K562 (cell line): ENCODE measurements around the gene PFN3. TPM values are rescaled to one million over a fixed set of nuclear protein-coding genes. Genes with fewer than 3 reads are reported as not detected.

Source experiments
- CXXC5 ChIP-seq: fragments of 250-450 bp; sonication (Bioruptor Pico); IDR thresholded peaks from 2 replicates; pipeline ENCODE4 v1.8.0; 2022; ENCODE audit warnings: inconsistent platforms, mild to moderate bottlenecking, moderate library complexity
- MYNN ChIP-seq, 2 experiments: sonication (generic); formaldehyde crosslinking in 1 of 2; IDR thresholded peaks; 2 replicates each; pipeline versions ENCODE4 v1.5.0 to v1.6.1; 2016 to 2020; ENCODE audit warnings: antibody characterized with exemption in 1 of 2, missing genetic modification reagents in 1 of 2
- NKRF ChIP-seq: fragments of 450-650 bp; IDR thresholded peaks from 2 replicates; pipeline ENCODE4 v1.6.1; 2016; ENCODE audit warnings: borderline replicate concordance
- NR1H2 ChIP-seq: sonication (generic); formaldehyde crosslinking; IDR thresholded peaks from 2 replicates; pipeline ENCODE4 v1.4.0; 2020; ENCODE audit warnings: mild to moderate bottlenecking, missing genetic modification reagents
- NUFIP1 ChIP-seq: fragments of 450-650 bp; IDR thresholded peaks from 2 replicates; pipeline ENCODE4 v1.6.1; 2018; ENCODE audit not compliant: partially characterized antibody
- ZNF263 ChIP-seq: sonication (generic); formaldehyde crosslinking; IDR thresholded peaks from 2 replicates; pipeline ENCODE4 v1.8.0; 2022; ENCODE audit warnings: mild to moderate bottlenecking, missing genetic modification reagents, borderline replicate concordance
- polyA plus RNA-seq, 8 experiments: library from polyadenylated mRNA; depleted of rRNA in 4 of 8; stranded (reverse) in 5 of 8; unstranded in 3 of 8; fragments of >200 nt; fragmentation: Nextera tagmentation in 2 of 8; fragmentation: Illumina TruSeq in 1 of 8; extraction: Ambion mirVana in 2 of 8; extraction: Trizol in 1 of 8; gene quantifications; 2 replicates each; pipeline versions ENCODE4 v1.2.1 to v1.2.3, GENCODE V29; 2011 to 2014; ENCODE audit warnings: inconsistent platforms in 1 of 8, missing spikeins in 1 of 8
- total RNA-seq, 7 experiments: library from RNA; depleted of rRNA in 6 of 7; stranded (reverse); fragments of >200 nt in 6 of 7; fragmentation: Illumina TruSeq in 2 of 7; extraction: Trizol in 2 of 7; gene quantifications; 2 replicates each; pipeline versions ENCODE4 v1.2.1 to v1.2.3, GENCODE V29; 2011 to 2021; ENCODE audit warnings: low replicate concordance in 1 of 7
- TF ChIP-seq, protein P1 (sequence below): fragments of 250-450 bp; sonication (Bioruptor Pico); IDR thresholded peaks from 2 replicates; pipeline ENCODE4 v1.4.0; 2020; ENCODE audit warnings: borderline replicate concordance
- TF ChIP-seq, protein P2 (sequence below): fragments of 450-650 bp; IDR thresholded peaks from 2 replicates; pipeline ENCODE4 v1.6.1; 2014; ENCODE audit warnings: low read depth, mild to moderate bottlenecking, moderate library complexity, borderline replicate concordance

Gene PFN3
- total and polyA plus RNA-seq, 9 of the 15 experiments (the other 6 are each of a cell fraction or from before 2014, with no cell fraction given): not detected

DNA sequence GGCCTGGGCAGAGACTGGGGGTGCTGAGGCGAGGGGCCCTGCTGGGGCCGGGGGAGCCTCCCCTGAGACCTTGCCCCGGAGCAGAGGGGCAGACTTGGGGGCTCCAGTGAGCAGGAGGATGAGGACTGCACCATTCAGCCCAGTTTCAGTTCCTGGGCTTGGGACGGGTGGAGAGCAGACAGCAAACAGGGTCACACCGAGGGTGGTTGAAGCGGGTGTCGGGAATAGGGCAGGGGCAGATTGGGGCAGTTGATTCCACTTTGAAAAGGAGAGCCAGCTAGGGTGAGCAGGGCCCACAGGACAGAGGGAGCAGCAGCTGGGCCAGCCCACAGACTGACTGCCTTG lies 30.5 kb upstream of the PFN3 start (continued):
- TF ChIP-seq, protein P1, sequence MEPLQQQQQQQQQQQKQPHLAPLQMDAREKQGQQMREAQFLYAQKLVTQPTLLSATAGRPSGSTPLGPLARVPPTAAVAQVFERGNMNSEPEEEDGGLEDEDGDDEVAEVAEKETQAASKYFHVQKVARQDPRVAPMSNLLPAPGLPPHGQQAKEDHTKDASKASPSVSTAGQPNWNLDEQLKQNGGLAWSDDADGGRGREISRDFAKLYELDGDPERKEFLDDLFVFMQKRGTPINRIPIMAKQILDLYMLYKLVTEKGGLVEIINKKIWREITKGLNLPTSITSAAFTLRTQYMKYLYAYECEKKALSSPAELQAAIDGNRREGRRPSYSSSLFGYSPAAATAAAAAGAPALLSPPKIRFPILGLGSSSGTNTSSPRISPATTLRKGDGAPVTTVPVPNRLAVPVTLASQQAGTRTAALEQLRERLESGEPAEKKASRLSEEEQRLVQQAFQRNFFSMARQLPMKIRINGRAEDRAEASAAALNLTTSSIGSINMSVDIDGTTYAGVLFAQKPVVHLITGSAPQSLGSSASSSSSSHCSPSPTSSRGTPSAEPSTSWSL (CRISPR knock-in tag): no peak
- TF ChIP-seq MYNN (IDR thresholded peaks at IDR 0.05) (no peak), MYNN (CRISPR knock-in tag; IDR thresholded peaks at IDR 0.05) (no peak), CXXC5 (CRISPR knock-in tag) (no peak), NUFIP1 (no peak), ZNF263 (CRISPR knock-in tag) (no peak), NKRF (no peak), NR1H2 (CRISPR knock-in tag) (no peak)
- TF ChIP-seq, protein P2, sequence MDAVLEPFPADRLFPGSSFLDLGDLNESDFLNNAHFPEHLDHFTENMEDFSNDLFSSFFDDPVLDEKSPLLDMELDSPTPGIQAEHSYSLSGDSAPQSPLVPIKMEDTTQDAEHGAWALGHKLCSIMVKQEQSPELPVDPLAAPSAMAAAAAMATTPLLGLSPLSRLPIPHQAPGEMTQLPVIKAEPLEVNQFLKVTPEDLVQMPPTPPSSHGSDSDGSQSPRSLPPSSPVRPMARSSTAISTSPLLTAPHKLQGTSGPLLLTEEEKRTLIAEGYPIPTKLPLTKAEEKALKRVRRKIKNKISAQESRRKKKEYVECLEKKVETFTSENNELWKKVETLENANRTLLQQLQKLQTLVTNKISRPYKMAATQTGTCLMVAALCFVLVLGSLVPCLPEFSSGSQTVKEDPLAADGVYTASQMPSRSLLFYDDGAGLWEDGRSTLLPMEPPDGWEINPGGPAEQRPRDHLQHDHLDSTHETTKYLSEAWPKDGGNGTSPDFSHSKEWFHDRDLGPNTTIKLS: no peak
